HCT116 (cell line): ENCODE data around the gene LRRC4C. TPM values are rescaled to one million over a fixed set of nuclear protein-coding genes. Genes with fewer than 3 reads are reported as not detected.

Experiments used
- ATAC-seq: fragments of 200-7000 bp; cut with Tn5 transposase; 2 replicates; pipeline ENCODE4 v1.9.1; 2020; ENCODE audit warnings: mild to moderate bottlenecking, moderate library complexity
- BruUV-seq: library from RNA; stranded (reverse); fragments of 400-500 nt; replicated peaks from 2 replicates; lab custom pipeline; 2021; lab: Mats Ljungman, UMichigan
- CTCF ChIA-PET: fragments of 300-600 bp; sonication (Branson Sonifier 250); formaldehyde crosslinking; loops from one replicate; lab custom pipeline; 2021; ENCODE audit warnings: antibody characterized with exemption; lab: Charles Lee
- POLR2A ChIA-PET: fragments of 300-600, 350-600 bp; sonication (Branson Sonifier 250); formaldehyde crosslinking; loops from one replicate; lab custom pipeline; 2021; ENCODE audit warnings: antibody characterized with exemption; lab: Charles Lee
- RAD21 ChIA-PET, 2 experiments: fragments of 300-600 bp; sonication (Branson Sonifier 250); formaldehyde crosslinking; loops; one replicate each; lab custom pipeline; 2023; ENCODE audit warnings: low total read pairs in 2 of 2; ENCODE audit not compliant: uncharacterized antibody in 2 of 2, unreplicated experiment in 2 of 2, low non-redundant PET in 1 of 2; lab: Charles Lee
- DNase-seq: peaks from one replicate; pipeline ENCODE4 v3.0.0-alpha.2; 2010; ENCODE audit warnings: low read depth, low spot score
- H2AFZ ChIP-seq: fragments of 200-600 bp; shearing (Covaris generic), sonication (generic); 2 replicates; pipeline ENCODE4 v1.6.1; 2017; ENCODE audit warnings: low read depth, mixed run types, mixed read lengths, antibody characterized with exemption, low read length; ENCODE audit not compliant: poor library complexity, severe bottlenecking
- H3K27ac ChIP-seq: 2 replicates; pipeline ENCODE4 v1.5.1; 2012; ENCODE audit warnings: low read depth, low read length
- H3K27me3 ChIP-seq: fragments of 200-600 bp; sonication (generic); 2 replicates; pipeline ENCODE4 v1.6.1; 2016; ENCODE audit warnings: mixed run types, low read length, mixed read lengths; ENCODE audit not compliant: insufficient read depth
- H3K36me3 ChIP-seq, 2 experiments: fragments of 200-500 bp in 1 of 2; fragments of 200-600 bp in 1 of 2; sonication (Bioruptor generic) in 1 of 2; sonication (generic) in 1 of 2; 2 replicates each; pipeline versions ENCODE4 v1.5.1 to v1.6.1; 2014 to 2016; ENCODE audit warnings: low read length in 2 of 2, inconsistent platforms in 1 of 2, mixed read lengths in 1 of 2, mixed run types in 1 of 2; ENCODE audit not compliant: insufficient read depth in 2 of 2, control insufficient read depth in 1 of 2
- H3K4me1 ChIP-seq, 2 experiments: fragments of 200-600 bp in 1 of 2; sonication (generic) in 1 of 2; 2 replicates each; pipeline versions ENCODE4 v1.5.1 to v1.6.1; 2012 to 2017; ENCODE audit warnings: low read length in 2 of 2, inconsistent platforms in 1 of 2, mild to moderate bottlenecking in 1 of 2, mixed read lengths in 1 of 2, mixed run types in 1 of 2, moderate library complexity in 1 of 2; ENCODE audit not compliant: insufficient read depth in 2 of 2, control insufficient read depth in 1 of 2
- H3K4me2 ChIP-seq: fragments of 200-600 bp; sonication (generic); 2 replicates; pipeline ENCODE4 v1.6.1; 2017; ENCODE audit warnings: mixed run types, low read length, mixed read lengths
- H3K4me3 ChIP-seq, 2 experiments: fragments of 200-600 bp in 1 of 2; sonication (generic) in 1 of 2; replicated peaks in 1 of 2; 2 replicates each; pipeline ENCODE4 v1.5.1; 2011 to 2016; ENCODE audit warnings: low read length in 2 of 2, control low read depth in 1 of 2, low read depth in 1 of 2, mild to moderate bottlenecking in 1 of 2, mixed read lengths in 1 of 2, mixed run types in 1 of 2
- H3K79me2 ChIP-seq: fragments of 200-600 bp; sonication (generic); 2 replicates; pipeline ENCODE4 v1.6.1; 2017; ENCODE audit warnings: mild to moderate bottlenecking, mixed run types, low read length, moderate library complexity, mixed read lengths; ENCODE audit not compliant: insufficient read depth
- H3K9ac ChIP-seq: fragments of 200-600 bp; sonication (generic); 2 replicates; pipeline ENCODE4 v1.6.1; 2016; ENCODE audit warnings: low read length, mixed read lengths
- H3K9me2 ChIP-seq: fragments of 200-600 bp; sonication (generic), shearing (Covaris generic); 2 replicates; pipeline ENCODE4 v1.6.1; 2017; ENCODE audit warnings: mixed run types, mild to moderate bottlenecking, moderate library complexity; ENCODE audit not compliant: insufficient read depth
- H3K9me3 ChIP-seq, 2 experiments: fragments of 200-500 bp in 1 of 2; fragments of 200-600 bp in 1 of 2; sonication (Bioruptor generic) in 1 of 2; sonication (generic) in 1 of 2; 2 replicates each; pipeline ENCODE4 v1.6.1; 2014 to 2017; ENCODE audit warnings: low read length in 2 of 2, mixed read lengths in 2 of 2, inconsistent platforms in 1 of 2, low read depth in 1 of 2, mild to moderate bottlenecking in 1 of 2, mixed run types in 1 of 2, moderate library complexity in 1 of 2; ENCODE audit not compliant: control insufficient read depth in 1 of 2, insufficient read depth in 1 of 2
- H4K20me1 ChIP-seq: fragments of 200-600 bp; sonication (generic), shearing (Covaris generic); 2 replicates; pipeline ENCODE4 v1.6.1; 2017; ENCODE audit warnings: mixed run types, mild to moderate bottlenecking, moderate library complexity; ENCODE audit not compliant: insufficient read depth
- CBX3 ChIP-seq: IDR thresholded peaks from 2 replicates; pipeline ENCODE4 v1.6.1; 2012; ENCODE audit warnings: low read depth
- CEBPB ChIP-seq: IDR thresholded peaks from 2 replicates; pipeline ENCODE4 v1.6.1; 2012; ENCODE audit warnings: low read depth
- CTCF ChIP-seq, 3 experiments: fragments of 200-600 bp in 1 of 3; sonication (generic) in 1 of 3; IDR thresholded peaks in 2 of 3; conservative IDR thresholded peaks in 1 of 3; 2 replicates each; pipeline ENCODE4 v1.5.1; 2012 to 2017; ENCODE audit warnings: low read depth in 2 of 3, low read length in 2 of 3, antibody characterized with exemption in 1 of 3, borderline replicate concordance in 1 of 3, control low read depth in 1 of 3, mild to moderate bottlenecking in 1 of 3, mixed read lengths in 1 of 3, mixed run types in 1 of 3, moderate library complexity in 1 of 3; ENCODE audit not compliant: insufficient read depth in 1 of 3
- EGR1 ChIP-seq: IDR thresholded peaks from 2 replicates; pipeline ENCODE4 v1.6.1; 2012; ENCODE audit warnings: low read depth
- ELF1 ChIP-seq: IDR thresholded peaks from 2 replicates; pipeline ENCODE4 v1.6.1; 2012; ENCODE audit warnings: low read depth, borderline replicate concordance
- EZH2phosphoT487 ChIP-seq: fragments of 200-600 bp; IDR thresholded peaks from 2 replicates; pipeline ENCODE4 v1.6.1; 2018; ENCODE audit warnings: antibody characterized with exemption, borderline replicate concordance
- POLR2A ChIP-seq: IDR thresholded peaks from 2 replicates; pipeline ENCODE4 v1.7.0; 2011; ENCODE audit warnings: borderline replicate concordance; ENCODE audit not compliant: insufficient read depth, insufficient read length; ENCODE audit errors: extremely low read depth
- TCF7L2 ChIP-seq: IDR thresholded peaks from 2 replicates; pipeline ENCODE4 v1.7.0; 2011; ENCODE audit warnings: borderline replicate concordance, inconsistent platforms; ENCODE audit not compliant: insufficient read depth, insufficient read length; ENCODE audit errors: extremely low read depth
- intact Hi-C: fragments of 100-400 bp; cut with micrococcal nuclease; formaldehyde crosslinking; loops from 2 replicates; pipeline ENCODE4 v1.10.0; 2022
- total RNA-seq: library from RNA; stranded (reverse); gene quantifications from one replicate; pipeline ENCODE4 v1.2.1, GENCODE V29; 2021; ENCODE audit not compliant: unreplicated experiment
- TF ChIP-seq, protein P1 (sequence below): IDR thresholded peaks from 2 replicates; pipeline ENCODE4 v1.6.1; 2011; ENCODE audit warnings: mild to moderate bottlenecking, low read length, moderate library complexity; ENCODE audit not compliant: insufficient replicate concordance; ENCODE audit errors: extremely low read depth

The LRRC4C gene
- total RNA-seq, 1 experiment from 2014 or later = not detected

DNA sequence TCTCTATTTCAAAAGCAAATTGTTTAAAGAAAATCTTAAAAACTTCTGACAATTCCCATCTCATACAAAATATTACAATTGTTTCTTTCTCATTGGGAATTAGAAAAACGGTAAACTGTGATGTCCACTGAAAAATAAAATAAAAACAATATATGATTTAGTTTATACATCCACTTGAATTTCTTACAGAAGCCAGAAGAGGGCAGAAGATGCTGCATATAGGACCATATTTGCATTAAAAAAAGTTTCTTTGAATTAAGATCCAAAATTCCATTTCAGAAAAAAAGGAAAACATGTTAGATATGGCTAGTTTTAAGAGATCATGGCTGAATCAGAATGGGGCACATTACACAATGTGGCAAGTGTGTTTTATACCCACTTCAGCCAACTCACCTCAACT lies 39.3 kb upstream of the LRRC4C start:
- Histone ChIP-seq H3K4me3 (no peak overlapping the region), H3K36me3 (no peaks in the 10 kb centered on the region), H3K79me2 (no peaks in the 10 kb centered on the region), H4K20me1 (no peaks in the 10 kb centered on the region), H3K27me3 (no peaks in the 10 kb centered on the region), H3K4me1 (no peaks in the 10 kb centered on the region), H3K4me2 (no peak overlapping the region), H3K27ac (no peak overlapping the region), H3K9ac (no peak overlapping the region), H3K9me3 (peaks cover 9 to 36% of the 10 kb centered on the region in 2 experiments; a peak in 2 of 4 replicates), H2AFZ (no peak overlapping the region), H3K9me2 (no peaks in the 10 kb centered on the region)
- ATAC-seq = no peak
- ChIA-PET CTCF (no interaction called here), POLR2A (no interaction called here), RAD21 (no interaction called here)
- no peak for TF ChIP-seq CBX3
- no peak for TF ChIP-seq TCF7L2
- TF ChIP-seq CTCF (IDR thresholded peaks at IDR 0.05 in 2 of 3, conservative IDR thresholded peaks at IDR 0.05 in 1 of 3; ENCODE audit: borderline replicate concordance in 1 of 3, insufficient read depth in 1 of 3, low read depth in 2 of 3, low read length in 2 of 3) = peak in 1 of 3 experiments; percentile 19; a peak in 1 of 6 replicates
- TF ChIP-seq CEBPB = no peak
- TF ChIP-seq EZH2phosphoT487 = no peak
- TF ChIP-seq, protein P1, sequence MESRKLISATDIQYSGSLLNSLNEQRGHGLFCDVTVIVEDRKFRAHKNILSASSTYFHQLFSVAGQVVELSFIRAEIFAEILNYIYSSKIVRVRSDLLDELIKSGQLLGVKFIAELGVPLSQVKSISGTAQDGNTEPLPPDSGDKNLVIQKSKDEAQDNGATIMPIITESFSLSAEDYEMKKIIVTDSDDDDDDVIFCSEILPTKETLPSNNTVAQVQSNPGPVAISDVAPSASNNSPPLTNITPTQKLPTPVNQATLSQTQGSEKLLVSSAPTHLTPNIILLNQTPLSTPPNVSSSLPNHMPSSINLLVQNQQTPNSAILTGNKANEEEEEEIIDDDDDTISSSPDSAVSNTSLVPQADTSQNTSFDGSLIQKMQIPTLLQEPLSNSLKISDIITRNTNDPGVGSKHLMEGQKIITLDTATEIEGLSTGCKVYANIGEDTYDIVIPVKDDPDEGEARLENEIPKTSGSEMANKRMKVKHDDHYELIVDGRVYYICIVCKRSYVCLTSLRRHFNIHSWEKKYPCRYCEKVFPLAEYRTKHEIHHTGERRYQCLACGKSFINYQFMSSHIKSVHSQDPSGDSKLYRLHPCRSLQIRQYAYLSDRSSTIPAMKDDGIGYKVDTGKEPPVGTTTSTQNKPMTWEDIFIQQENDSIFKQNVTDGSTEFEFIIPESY = no peak
- TF ChIP-seq EGR1 = no peak
- no peak for TF ChIP-seq ELF1
- TF ChIP-seq POLR2A = no peak
- intact Hi-C loops = no loop called here
- DNase-seq = no peak
- BruUV-seq = no TSS peak
